Activated T-cell treated with anti-CD3 and anti-CD28 coated beads, Interleukin-2, amount 50 U/mL, for 72 hours (primary cell): Measurements from ENCODE around the gene SLC34A3. TPM values are rescaled to one million over a fixed set of nuclear protein-coding genes. Genes with fewer than 3 reads are reported as not detected.
A peak's percentile ranks its signal among the peaks of the same experiment; 100 is the strongest.
"Not testable (repeated sequence)": the region's sequence is repeated elsewhere in the genome, so short reads cannot be mapped to it uniquely, and the experiment has no call there.

ENCODE experiments used
- ATAC-seq, 2 donors: fragments of 150-1000 bp; cut with Tn5 transposase; replicated peaks in 1 of 2; 2 replicates each; pipeline ENCODE4 v1.10.0; 2021; ENCODE audit warnings: moderate library complexity in 2 of 2, mild to moderate bottlenecking in 1 of 2
- DNase-seq, 2 donors: peaks; one replicate each; pipeline ENCODE4 v3.0.0; 2021 to 2022; ENCODE audit warnings: mixed read lengths in 1 of 2
- H3K27ac Mint-ChIP-seq: one replicate; pipeline ENCODE4 v1.8.0; 2022; ENCODE audit warnings: mild to moderate bottlenecking, moderate library complexity, mixed read lengths
- H3K27me3 Mint-ChIP-seq: one replicate; pipeline ENCODE4 v1.8.0; 2022; ENCODE audit warnings: low read depth, mixed read lengths
- H3K36me3 Mint-ChIP-seq, 2 donors: one replicate each; pipeline ENCODE4 v1.8.0; 2022; ENCODE audit warnings: mixed read lengths in 2 of 2, mild to moderate bottlenecking in 1 of 2; ENCODE audit not compliant: insufficient read depth in 2 of 2
- H3K4me1 Mint-ChIP-seq: one replicate; pipeline ENCODE4 v1.8.0; 2022; ENCODE audit warnings: low read depth, mixed read lengths
- H3K4me3 Mint-ChIP-seq, 2 donors: one replicate each; pipeline ENCODE4 v1.8.0; 2022; ENCODE audit warnings: mild to moderate bottlenecking in 2 of 2, mixed read lengths in 2 of 2, moderate library complexity in 2 of 2
- H3K9me3 Mint-ChIP-seq, 2 donors: one replicate each; pipeline ENCODE4 v1.8.0; 2022; ENCODE audit warnings: mixed read lengths in 2 of 2
- total RNA-seq, 2 donors: library from RNA; stranded (reverse); gene quantifications; one replicate each; pipeline ENCODE4 v1.2.3, GENCODE V29; 2022

SLC34A3 gene
- total RNA-seq, 2 donors from 2014 or later, result 0.12 to 0.14 TPM

GRCh38 chr9:137240841-137241489 lies 10.3 kb downstream of the SLC34A3 start, which contains the start of gene TUBB4B:
Gene TUBB4B (plus strand): TSS chr9:137241287. CDS start chr9:137241361, 74 bp downstream.
- peaks cover 9 to 11% of the 10 kb centered on the region in 2 donors for H3K36me3 Mint-ChIP-seq
- peaks cover 32% of the 10 kb centered on the region for H3K4me1 Mint-ChIP-seq
- peak within 1 kb of the TSS; percentile 88 to 91 for H3K4me3 Mint-ChIP-seq
- no peaks in the 10 kb centered on the region for H3K9me3 Mint-ChIP-seq
- ATAC-seq, result peak; percentile 70 to 75
- no peaks in the 10 kb centered on the region for H3K27me3 Mint-ChIP-seq
- DNase-seq, result peak; percentile 97 to 98
- H3K27ac Mint-ChIP-seq, result peak within 1 kb of the TSS; percentile 97

- Mint-ChIP-seq H3K36me3 (peaks cover 9 to 11% of the 10 kb centered on the region in 2 donors), H3K4me3 (peak overlapping the region; percentile 88 to 91), H3K27me3 (no peaks in the 10 kb centered on the region), H3K27ac (peak overlapping the region; percentile 93), H3K9me3 (no peaks in the 10 kb centered on the region), H3K4me1 (peaks cover 32% of the 10 kb centered on the region)
- peak; percentile 24 to 26 for ATAC-seq
- DNase-seq, result peak; percentile 75 to 77
These were observed 11.0 kb downstream of the SLC34A3 start for GRCh38 chr9:137241490-137242268.

- Mint-ChIP-seq H3K4me1 (peaks cover 32% of the 10 kb centered on the region), H3K36me3 (peaks cover 9 to 11% of the 10 kb centered on the region in 2 donors), H3K4me3 (peak overlapping the region; percentile 85 to 88), H3K27ac (peak overlapping the region; percentile 93), H3K27me3 (no peaks in the 10 kb centered on the region), H3K9me3 (no peaks in the 10 kb centered on the region)
- ATAC-seq (no peak), DNase-seq (no peak)
These were observed 11.8 kb downstream of the SLC34A3 start for GRCh38 chr9:137242269-137243203.

- DNase-seq, H3K27me3 Mint-ChIP-seq, H3K9me3 Mint-ChIP-seq, ATAC-seq: not testable (repeated sequence)
- Mint-ChIP-seq H3K4me3 (peak overlapping the region; percentile 85 to 88), H3K36me3 (peaks cover 9 to 11% of the 10 kb centered on the region in 2 donors), H3K27ac (peak overlapping the region; percentile 93), H3K4me1 (peaks cover 32% of the 10 kb centered on the region)
These were observed 12.5 kb downstream of the SLC34A3 start for GRCh38 chr9:137243266-137243625.

GRCh38 chr9:137243626-137244485 lies 13.2 kb downstream of the SLC34A3 start:
- H3K27ac Mint-ChIP-seq, result peak overlapping the region; percentile 28
- ATAC-seq, result no peak
- H3K27me3 Mint-ChIP-seq, result no peaks in the 10 kb centered on the region
- peaks cover 29% of the 10 kb centered on the region for H3K4me1 Mint-ChIP-seq
- no peak for DNase-seq
- H3K9me3 Mint-ChIP-seq, result no peaks in the 10 kb centered on the region
- peak overlapping the region; percentile 41 to 85 for H3K4me3 Mint-ChIP-seq
- H3K36me3 Mint-ChIP-seq, result peaks cover 9 to 11% of the 10 kb centered on the region in 2 donors

- Mint-ChIP-seq H3K27ac (peak overlapping the region; percentile 54), H3K9me3 (no peaks in the 10 kb centered on the region), H3K4me1 (peaks cover 24% of the 10 kb centered on the region), H3K36me3 (peaks cover 9 to 11% of the 10 kb centered on the region in 2 donors), H3K4me3 (peak overlapping the region in 1 of 2 donors; percentile 41), H3K27me3 (no peaks in the 10 kb centered on the region)
- DNase-seq (peak in 1 of 2 donors; percentile 29), ATAC-seq (no peak)
These were observed 14.1 kb downstream of the SLC34A3 start for GRCh38 chr9:137244486-137245449.

- Mint-ChIP-seq H3K4me1 (peaks cover 24% of the 10 kb centered on the region), H3K27me3 (no peaks in the 10 kb centered on the region), H3K36me3 (peaks cover 9 to 11% of the 10 kb centered on the region in 2 donors), H3K27ac (peak overlapping the region; percentile 54), H3K9me3 (no peaks in the 10 kb centered on the region), H3K4me3 (no peak overlapping the region)
- no peak for DNase-seq
- peak in 1 of 2 donors; percentile 0 for ATAC-seq
These were observed 15.0 kb downstream of the SLC34A3 start for GRCh38 chr9:137245450-137246421.

- H3K36me3 Mint-ChIP-seq, result peaks cover 5 to 7% of the 10 kb centered on the region in 2 donors
- DNase-seq (no peak), ATAC-seq (peak in 1 of 2 donors; percentile 3)
- H3K9me3 Mint-ChIP-seq, result no peaks in the 10 kb centered on the region
- no peaks in the 10 kb centered on the region for H3K27me3 Mint-ChIP-seq
- H3K4me3 Mint-ChIP-seq, result no peak overlapping the region
- H3K4me1 Mint-ChIP-seq, result peaks cover 21% of the 10 kb centered on the region
- H3K27ac Mint-ChIP-seq, result no peak overlapping the region
These were observed 16.6 kb downstream of the SLC34A3 start for GRCh38 chr9:137247135-137247915.

GRCh38 chr9:137247916-137248175 lies 17.1 kb downstream of the SLC34A3 start:
- peaks cover 2% of the 10 kb centered on the region in 2 donors for H3K36me3 Mint-ChIP-seq
- DNase-seq (no peak), ATAC-seq (no peak)
- no peaks in the 10 kb centered on the region for H3K27me3 Mint-ChIP-seq
- H3K4me1 Mint-ChIP-seq, result peaks cover 16% of the 10 kb centered on the region
- no peak overlapping the region for H3K27ac Mint-ChIP-seq
- no peaks in the 10 kb centered on the region for H3K9me3 Mint-ChIP-seq
- H3K4me3 Mint-ChIP-seq, result no peak overlapping the region
